ENCODE data around the gene CARS2. TPM values are rescaled to one million over a fixed set of nuclear protein-coding genes. Genes with fewer than 3 reads are reported as not detected.

The CARS2 gene
- total RNA-seq, 1 experiment from 2014 or later = 52.9 TPM

DNA sequence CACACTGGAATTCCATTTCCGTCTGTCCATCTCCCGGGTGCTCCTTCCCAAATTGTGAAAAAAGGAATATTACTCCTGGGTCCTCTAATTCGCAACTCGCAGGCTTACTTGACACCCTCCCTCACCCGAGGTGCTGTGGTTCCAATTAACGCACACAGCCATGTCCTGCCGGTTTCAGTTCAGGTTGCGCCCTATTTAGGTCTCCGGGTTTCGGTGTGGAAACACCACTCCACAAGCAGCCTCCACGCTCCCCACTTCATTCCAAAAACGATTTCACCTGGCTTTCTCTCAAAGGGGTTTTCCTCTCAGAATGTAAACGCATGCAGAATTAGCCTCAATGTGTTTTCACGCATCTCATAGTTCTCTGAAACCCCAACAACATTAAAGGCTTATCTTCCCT lies 52.6 kb downstream of the CARS2 start:
- POLR2A ChIA-PET = no interaction called here
- DNase-seq (ENCODE audit: low read depth, low spot score) (no peak), ATAC-seq (no peak)
- Histone ChIP-seq H3K9me3 (ENCODE audit: control insufficient read depth in 1 of 2, insufficient read depth in 1 of 2, low read depth in 1 of 2, low read length in 2 of 2) (no peaks in the 10 kb centered on the region; a peak in 2 of 4 replicates), H3K9me2 (ENCODE audit: insufficient read depth) (no peaks in the 10 kb centered on the region), H3K27ac (ENCODE audit: low read depth, low read length) (no peak overlapping the region), H3K4me3 (replicated peaks in 1 of 2; ENCODE audit: low read depth in 1 of 2, low read length in 2 of 2) (no peak overlapping the region), H3K4me2 (ENCODE audit: low read length) (no peak overlapping the region), H3K27me3 (ENCODE audit: insufficient read depth, low read length) (no peaks in the 10 kb centered on the region), H4K20me1 (ENCODE audit: insufficient read depth) (no peaks in the 10 kb centered on the region), H3K9ac (ENCODE audit: low read length) (no peak overlapping the region), H3K4me1 (ENCODE audit: control insufficient read depth in 1 of 2, insufficient read depth in 2 of 2, low read length in 2 of 2) (no peaks in the 10 kb centered on the region), H3K36me3 (ENCODE audit: control insufficient read depth in 1 of 2, insufficient read depth in 2 of 2, low read length in 2 of 2) (peaks cover 0 to 8% of the 10 kb centered on the region in 2 experiments; a peak in 1 of 4 replicates), H3K79me2 (ENCODE audit: insufficient read depth, low read length) (0 out of 2 replicates have a peak, but pooled peaks cover 3% of the 10 kb centered on the region), H2AFZ (ENCODE audit: low read depth, low read length, poor library complexity, severe bottlenecking) (no peak overlapping the region)
- CTCF ChIA-PET = no interaction called here
- RAD21 ChIA-PET (ENCODE audit: low non-redundant PET in 1 of 2, low total read pairs in 2 of 2, uncharacterized antibody in 2 of 2, unreplicated experiment in 2 of 2) = no interaction called here
- BruUV-seq (replicated peaks) = no TSS peak
- intact Hi-C loops (cut with micrococcal nuclease) = no loop called here
- TF ChIP-seq JUND (IDR thresholded peaks at IDR 0.05) = no peak
- no peak for TF ChIP-seq YY1 (IDR thresholded peaks at IDR 0.05; ENCODE audit: extremely low read depth, insufficient replicate concordance, low read depth, low read length)
- no peak for TF ChIP-seq POLR2AphosphoS5 (IDR thresholded peaks at IDR 0.05; ENCODE audit: low read depth, low read length)
- TF ChIP-seq POLR2A (IDR thresholded peaks at IDR 0.05; ENCODE audit: borderline replicate concordance, extremely low read depth, insufficient read depth, insufficient read length) = no peak
- TF ChIP-seq EZH2phosphoT487 (IDR thresholded peaks at IDR 0.05; ENCODE audit: borderline replicate concordance) = no peak
- TF ChIP-seq, protein P1, sequence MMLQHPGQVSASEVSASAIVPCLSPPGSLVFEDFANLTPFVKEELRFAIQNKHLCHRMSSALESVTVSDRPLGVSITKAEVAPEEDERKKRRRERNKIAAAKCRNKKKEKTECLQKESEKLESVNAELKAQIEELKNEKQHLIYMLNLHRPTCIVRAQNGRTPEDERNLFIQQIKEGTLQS (IDR thresholded peaks at IDR 0.05) = no peak
- no peak for TF ChIP-seq ELF1 (IDR thresholded peaks at IDR 0.05; ENCODE audit: borderline replicate concordance, low read depth)

DNA sequence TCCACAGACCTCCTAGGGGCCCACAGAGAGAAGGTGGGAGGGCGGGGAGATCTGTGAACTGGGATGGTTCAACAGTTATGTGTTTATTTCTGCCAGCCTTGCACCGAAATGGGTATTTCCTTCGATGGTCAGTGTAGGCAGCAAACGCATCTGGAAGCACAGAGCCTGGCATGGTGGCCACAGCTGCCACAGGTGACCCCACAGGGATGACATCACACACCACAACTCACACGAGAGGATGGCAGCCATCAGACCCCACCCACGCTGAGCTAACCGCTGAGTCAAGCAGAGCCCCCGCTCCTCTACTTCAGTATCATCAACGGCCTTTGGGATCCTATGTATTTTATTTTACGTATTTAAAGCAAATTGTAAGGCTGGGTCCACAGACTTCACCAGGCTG lies 53.2 kb downstream of the CARS2 start:
- intact Hi-C loops (cut with micrococcal nuclease) = no loop called here
- ATAC-seq = no peak
- Histone ChIP-seq H3K9me2 (ENCODE audit: insufficient read depth) (no peaks in the 10 kb centered on the region), H3K4me2 (ENCODE audit: low read length) (no peak overlapping the region), H3K4me1 (ENCODE audit: control insufficient read depth in 1 of 2, insufficient read depth in 2 of 2, low read length in 2 of 2) (no peaks in the 10 kb centered on the region), H3K9ac (ENCODE audit: low read length) (no peak overlapping the region), H3K36me3 (ENCODE audit: control insufficient read depth in 1 of 2, insufficient read depth in 2 of 2, low read length in 2 of 2) (peaks cover 0 to 3% of the 10 kb centered on the region in 2 experiments; a peak in 1 of 4 replicates), H3K27me3 (ENCODE audit: insufficient read depth, low read length) (no peaks in the 10 kb centered on the region), H3K27ac (ENCODE audit: low read depth, low read length) (no peak overlapping the region), H4K20me1 (ENCODE audit: insufficient read depth) (no peaks in the 10 kb centered on the region), H3K9me3 (ENCODE audit: control insufficient read depth in 1 of 2, insufficient read depth in 1 of 2, low read depth in 1 of 2, low read length in 2 of 2) (no peaks in the 10 kb centered on the region), H3K79me2 (ENCODE audit: insufficient read depth, low read length) (0 out of 2 replicates have a peak, but pooled peaks cover 3% of the 10 kb centered on the region), H3K4me3 (replicated peaks in 1 of 2; ENCODE audit: low read depth in 1 of 2, low read length in 2 of 2) (no peak overlapping the region), H2AFZ (ENCODE audit: low read depth, low read length, poor library complexity, severe bottlenecking) (no peak overlapping the region)
- no peak for DNase-seq (ENCODE audit: low read depth, low spot score)
- no TSS peak for BruUV-seq (replicated peaks)
- POLR2A ChIA-PET = no interaction called here
- CTCF ChIA-PET = no interaction called here
- RAD21 ChIA-PET (ENCODE audit: low non-redundant PET in 1 of 2, low total read pairs in 2 of 2, uncharacterized antibody in 2 of 2, unreplicated experiment in 2 of 2) = no interaction called here
- TF ChIP-seq POLR2AphosphoS5 (IDR thresholded peaks at IDR 0.05; ENCODE audit: low read depth, low read length) = no peak
- TF ChIP-seq, protein P2, sequence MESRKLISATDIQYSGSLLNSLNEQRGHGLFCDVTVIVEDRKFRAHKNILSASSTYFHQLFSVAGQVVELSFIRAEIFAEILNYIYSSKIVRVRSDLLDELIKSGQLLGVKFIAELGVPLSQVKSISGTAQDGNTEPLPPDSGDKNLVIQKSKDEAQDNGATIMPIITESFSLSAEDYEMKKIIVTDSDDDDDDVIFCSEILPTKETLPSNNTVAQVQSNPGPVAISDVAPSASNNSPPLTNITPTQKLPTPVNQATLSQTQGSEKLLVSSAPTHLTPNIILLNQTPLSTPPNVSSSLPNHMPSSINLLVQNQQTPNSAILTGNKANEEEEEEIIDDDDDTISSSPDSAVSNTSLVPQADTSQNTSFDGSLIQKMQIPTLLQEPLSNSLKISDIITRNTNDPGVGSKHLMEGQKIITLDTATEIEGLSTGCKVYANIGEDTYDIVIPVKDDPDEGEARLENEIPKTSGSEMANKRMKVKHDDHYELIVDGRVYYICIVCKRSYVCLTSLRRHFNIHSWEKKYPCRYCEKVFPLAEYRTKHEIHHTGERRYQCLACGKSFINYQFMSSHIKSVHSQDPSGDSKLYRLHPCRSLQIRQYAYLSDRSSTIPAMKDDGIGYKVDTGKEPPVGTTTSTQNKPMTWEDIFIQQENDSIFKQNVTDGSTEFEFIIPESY (IDR thresholded peaks at IDR 0.05; ENCODE audit: extremely low read depth, insufficient replicate concordance, low read length) = no peak
- no peak for TF ChIP-seq RAD21 (IDR thresholded peaks at IDR 0.05; ENCODE audit: low read depth)
- TF ChIP-seq EZH2 (IDR thresholded peaks at IDR 0.05) = no peak
- TF ChIP-seq CEBPB (IDR thresholded peaks at IDR 0.05; ENCODE audit: low read depth) = no peak
- TF ChIP-seq SP1 (IDR thresholded peaks at IDR 0.05; ENCODE audit: low read depth) = no peak
- no peak for TF ChIP-seq TCF7L2 (IDR thresholded peaks at IDR 0.05; ENCODE audit: borderline replicate concordance, extremely low read depth, insufficient read depth, insufficient read length)
- TF ChIP-seq, protein P3, sequence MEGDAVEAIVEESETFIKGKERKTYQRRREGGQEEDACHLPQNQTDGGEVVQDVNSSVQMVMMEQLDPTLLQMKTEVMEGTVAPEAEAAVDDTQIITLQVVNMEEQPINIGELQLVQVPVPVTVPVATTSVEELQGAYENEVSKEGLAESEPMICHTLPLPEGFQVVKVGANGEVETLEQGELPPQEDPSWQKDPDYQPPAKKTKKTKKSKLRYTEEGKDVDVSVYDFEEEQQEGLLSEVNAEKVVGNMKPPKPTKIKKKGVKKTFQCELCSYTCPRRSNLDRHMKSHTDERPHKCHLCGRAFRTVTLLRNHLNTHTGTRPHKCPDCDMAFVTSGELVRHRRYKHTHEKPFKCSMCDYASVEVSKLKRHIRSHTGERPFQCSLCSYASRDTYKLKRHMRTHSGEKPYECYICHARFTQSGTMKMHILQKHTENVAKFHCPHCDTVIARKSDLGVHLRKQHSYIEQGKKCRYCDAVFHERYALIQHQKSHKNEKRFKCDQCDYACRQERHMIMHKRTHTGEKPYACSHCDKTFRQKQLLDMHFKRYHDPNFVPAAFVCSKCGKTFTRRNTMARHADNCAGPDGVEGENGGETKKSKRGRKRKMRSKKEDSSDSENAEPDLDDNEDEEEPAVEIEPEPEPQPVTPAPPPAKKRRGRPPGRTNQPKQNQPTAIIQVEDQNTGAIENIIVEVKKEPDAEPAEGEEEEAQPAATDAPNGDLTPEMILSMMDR (IDR thresholded peaks at IDR 0.05 in 2 of 3, conservative IDR thresholded peaks at IDR 0.05 in 1 of 3; ENCODE audit: borderline replicate concordance in 1 of 3, insufficient read depth in 1 of 3, low read depth in 2 of 3, low read length in 2 of 3) = no peak
- TF ChIP-seq ZFX (IDR thresholded peaks at IDR 0.05) = no peak
- no peak for TF ChIP-seq CBX3 (IDR thresholded peaks at IDR 0.05; ENCODE audit: low read depth)
- TF ChIP-seq POLR2A (IDR thresholded peaks at IDR 0.05; ENCODE audit: borderline replicate concordance, extremely low read depth, insufficient read depth, insufficient read length) = no peak
- TF ChIP-seq, protein P1 (IDR thresholded peaks at IDR 0.05) = no peak
- no peak for TF ChIP-seq ELF1 (IDR thresholded peaks at IDR 0.05; ENCODE audit: borderline replicate concordance, low read depth)
- no peak for TF ChIP-seq FOSL1 (IDR thresholded peaks at IDR 0.05; ENCODE audit: low read depth)

Data from HCT116 (cell line).